IMR-90 (cell line): ENCODE data around the gene BHLHE23. TPM values are rescaled to one million over a fixed set of nuclear protein-coding genes. Genes with fewer than 3 reads are reported as not detected.

ENCODE experiments used
- ATAC-seq: fragments of 200-7000 bp; cut with Tn5 transposase; 2 replicates; pipeline ENCODE4 v1.9.1; 2020; ENCODE audit warnings: low read depth, mild to moderate bottlenecking, moderate library complexity
- BruUV-seq: library from RNA; stranded (reverse); fragments of 400-500 nt; replicated peaks from 2 replicates; lab custom pipeline; 2021; lab: Mats Ljungman, UMichigan
- CTCF ChIA-PET: fragments of 300-600 bp; formaldehyde crosslinking; extraction: SDS; loops from one replicate; lab custom pipeline; 2021; ENCODE audit warnings: antibody characterized with exemption; lab: Yijun Ruan, JAX
- POLR2A ChIA-PET: fragments of 300-600 bp; sonication (Branson Sonifier 250); formaldehyde crosslinking; loops from one replicate; lab custom pipeline; 2022; ENCODE audit warnings: antibody characterized with exemption; ENCODE audit not compliant: unreplicated experiment; lab: Charles Lee
- DNase-seq: peaks from one replicate; pipeline ENCODE4 v3.0.0; 2013
- H2AFZ ChIP-seq: replicated peaks from 2 replicates; pipeline ENCODE3; 2013; ENCODE audit warnings: low read length, mild to moderate bottlenecking; ENCODE audit not compliant: poor library complexity
- H2AK5ac ChIP-seq: 2 replicates; pipeline ENCODE4 v1.6.1; 2013; ENCODE audit warnings: low read depth, low read length, inconsistent platforms
- H2AK9ac ChIP-seq: replicated peaks from 2 replicates; pipeline ENCODE3; 2013; ENCODE audit warnings: mild to moderate bottlenecking, low read depth, low read length, moderate library complexity; ENCODE audit not compliant: poor library complexity
- H2BK120ac ChIP-seq: 2 replicates; pipeline ENCODE4 v1.6.1; 2013; ENCODE audit warnings: low read depth, low read length, inconsistent platforms
- H2BK15ac ChIP-seq: 3 replicates; pipeline ENCODE4 v1.6.1; 2013; ENCODE audit warnings: low read depth, low read length, inconsistent platforms
- H2BK20ac ChIP-seq: 2 replicates; pipeline ENCODE4 v1.6.1; 2013; ENCODE audit warnings: low read depth, mild to moderate bottlenecking, inconsistent platforms, low read length, moderate library complexity
- H2BK5ac ChIP-seq: 2 replicates; pipeline ENCODE4 v1.6.1; 2013; ENCODE audit warnings: mild to moderate bottlenecking, low read depth, low read length, inconsistent platforms; ENCODE audit not compliant: poor library complexity, severe bottlenecking
- H3K14ac ChIP-seq: replicated peaks from 2 replicates; pipeline ENCODE4 v1.6.1; 2013; ENCODE audit warnings: low read depth, low read length, inconsistent platforms
- H3K18ac ChIP-seq: 2 replicates; pipeline ENCODE4 v1.6.1; 2013; ENCODE audit warnings: low read depth, low read length, control low read depth
- H3K23ac ChIP-seq: 2 replicates; pipeline ENCODE4 v1.6.1; 2013; ENCODE audit warnings: low read depth, low read length, inconsistent platforms
- H3K27ac ChIP-seq: 2 replicates; pipeline ENCODE4 v1.5.1; 2013; ENCODE audit warnings: mild to moderate bottlenecking, control low read depth, low read length; ENCODE audit not compliant: insufficient read depth
- H3K27me3 ChIP-seq: 2 replicates; pipeline ENCODE4 v1.6.1; 2013; ENCODE audit warnings: low read length; ENCODE audit not compliant: control insufficient read depth, insufficient read depth
- H3K36me3 ChIP-seq: 2 replicates; pipeline ENCODE4 v1.6.1; 2013; ENCODE audit warnings: low read length, mixed read lengths; ENCODE audit not compliant: control insufficient read depth, insufficient read depth
- H3K4ac ChIP-seq: 2 replicates; pipeline ENCODE4 v1.6.1; 2013; ENCODE audit warnings: low read depth, low read length, inconsistent platforms
- H3K4me1 ChIP-seq: 2 replicates; pipeline ENCODE4 v1.6.1; 2013; ENCODE audit warnings: low read length, mixed read lengths; ENCODE audit not compliant: control insufficient read depth, insufficient read depth
- H3K4me2 ChIP-seq: 2 replicates; pipeline ENCODE4 v1.6.1; 2013; ENCODE audit warnings: low read depth, mild to moderate bottlenecking, control low read depth, low read length, moderate library complexity
- H3K4me3 ChIP-seq: 2 replicates; pipeline ENCODE4 v1.5.1; 2013; ENCODE audit warnings: low read depth, mild to moderate bottlenecking, control low read depth, low read length, moderate library complexity; ENCODE audit not compliant: insufficient read depth
- H3K56ac ChIP-seq: 2 replicates; pipeline ENCODE4 v1.6.1; 2013; ENCODE audit warnings: low read length, inconsistent platforms; ENCODE audit not compliant: insufficient read depth; ENCODE audit errors: extremely low read depth
- H3K79me1 ChIP-seq, 2 experiments: 2 replicates each; pipeline ENCODE4 v1.6.1; 2013; ENCODE audit warnings: low read length in 2 of 2, inconsistent platforms in 1 of 2, low read depth in 1 of 2
- H3K9ac ChIP-seq: 2 replicates; pipeline ENCODE4 v1.6.1; 2013; ENCODE audit warnings: low read depth, low read length, control low read depth
- H3K9me1 ChIP-seq: 2 replicates; pipeline ENCODE4 v1.6.1; 2013; ENCODE audit warnings: low read length, inconsistent platforms; ENCODE audit not compliant: insufficient read depth
- H3K9me3 ChIP-seq: 2 replicates; pipeline ENCODE4 v1.6.1; 2013; ENCODE audit warnings: low read length; ENCODE audit not compliant: control insufficient read depth, insufficient read depth
- H4K20me1 ChIP-seq: 2 replicates; pipeline ENCODE4 v1.6.1; 2013; ENCODE audit warnings: low read length, inconsistent platforms; ENCODE audit not compliant: insufficient read depth
- H4K5ac ChIP-seq: 2 replicates; pipeline ENCODE4 v1.6.1; 2013; ENCODE audit warnings: mild to moderate bottlenecking, low read depth, low read length, control low read depth
- H4K8ac ChIP-seq, 2 experiments: 2 replicates each; pipeline ENCODE4 v1.6.1; 2013; ENCODE audit warnings: low read depth in 2 of 2, low read length in 2 of 2, control low read depth in 1 of 2, inconsistent platforms in 1 of 2
- H4K91ac ChIP-seq: 2 replicates; pipeline ENCODE4 v1.6.1; 2013; ENCODE audit warnings: low read depth, low read length, inconsistent platforms; ENCODE audit not compliant: insufficient read depth
- BHLHE40 ChIP-seq: fragments of 150-350 bp; IDR thresholded peaks from 2 replicates; pipeline ENCODE4 v1.6.1; 2016; ENCODE audit warnings: mild to moderate bottlenecking, low read depth, low read length
- CHD1 ChIP-seq: IDR thresholded peaks from 2 replicates; pipeline ENCODE4 v1.6.1; 2012; ENCODE audit warnings: low read depth, low read length, improper control_type of control experiment
- ELK1 ChIP-seq: fragments of 150-350 bp; IDR thresholded peaks from 2 replicates; pipeline ENCODE4 v1.6.1; 2016; ENCODE audit warnings: low read depth, mild to moderate bottlenecking, low read length, moderate library complexity, borderline replicate concordance
- FOS ChIP-seq: fragments of 150-350 bp; IDR thresholded peaks from 2 replicates; pipeline ENCODE4 v1.6.1; 2016; ENCODE audit warnings: low read depth, low read length
- RAD21 ChIP-seq: IDR thresholded peaks from 2 replicates; pipeline ENCODE4 v1.6.1; 2012; ENCODE audit warnings: low read length, improper control_type of control experiment
- RCOR1 ChIP-seq: IDR thresholded peaks from 2 replicates; pipeline ENCODE4 v1.6.1; 2012; ENCODE audit warnings: mild to moderate bottlenecking, low read length, improper control_type of control experiment; ENCODE audit not compliant: insufficient replicate concordance
- SMC3 ChIP-seq: fragments of 150-350 bp; IDR thresholded peaks from 2 replicates; pipeline ENCODE4 v1.6.1; 2016; ENCODE audit warnings: low read depth, mild to moderate bottlenecking, antibody characterized with exemption, low read length, moderate library complexity
- WGBS, 2 experiments: methylation state at CpG; one replicate each; pipeline versions ENCODE4 v1.1.5 to v1.1.7; 2013; ENCODE audit warnings: missing lambda C conversion rate in 2 of 2; ENCODE audit not compliant: insufficient read length in 1 of 2; ENCODE audit errors: extremely low coverage in 2 of 2; 5-methylcytosine and 5-hydroxymethylcytosine counted together
- dilution Hi-C: fragments of 300-500 bp; cut with HindIII; formaldehyde crosslinking; loops from one replicate; pipeline ENCODE4 v1.14.3; 2018; ENCODE audit warnings: low sequenced_read_pairs; ENCODE audit not compliant: unreplicated experiment
- in situ Hi-C: fragments of 300-500 bp; cut with MboI; formaldehyde crosslinking; loops from 3 replicates; pipeline ENCODE4 v1.14.3; 2019; ENCODE audit warnings: low sequenced_read_pairs, inconsistent platforms, mixed read lengths
- intact Hi-C: fragments of 100-400 bp; cut with micrococcal nuclease; formaldehyde crosslinking; loops from 2 replicates; pipeline ENCODE4 v1.10.0; 2022
- polyA plus RNA-seq, 3 experiments: library from polyadenylated mRNA; depleted of rRNA; stranded (reverse); fragments of >200 nt; gene quantifications; 2 replicates each; pipeline ENCODE4 v1.2.3, GENCODE V29; 2012; ENCODE audit warnings: low replicate concordance in 1 of 3
- total RNA-seq: library from RNA; depleted of rRNA; stranded (reverse); fragments of >200 nt; gene quantifications from 2 replicates; pipeline ENCODE4 v1.2.3, GENCODE V29; 2012

BHLHE23 gene
- total and polyA plus RNA-seq, 2 of the 4 experiments (the other 2 are of a cell fraction): not detected

GRCh38 chr20:63053432-63054102 is 46.8 kb upstream of the BHLHE23 start:
- Histone ChIP-seq H3K27ac (no peak overlapping the region), H3K9me3 (no peaks in the 10 kb centered on the region; the same call in 1 of the 2 replicates), H3K4ac (no peak overlapping the region), H3K4me1 (no peaks in the 10 kb centered on the region), H3K23ac (no peak overlapping the region), H2AFZ (no peak overlapping the region), H2AK5ac (no peak overlapping the region), H3K4me3 (no peak overlapping the region), H4K91ac (no peak overlapping the region), H4K20me1 (no peaks in the 10 kb centered on the region), H2BK20ac (no peak overlapping the region), H3K9me1 (no peaks in the 10 kb centered on the region), H3K4me2 (no peak overlapping the region), H2BK5ac (no peak overlapping the region), H2BK120ac (no peak overlapping the region), H4K5ac (no peak overlapping the region), H2BK15ac (no peak overlapping the region), H3K14ac (no peak overlapping the region), H3K18ac (no peak overlapping the region), H3K9ac (no peak overlapping the region), H4K8ac (no peak overlapping the region), H2AK9ac (no peak overlapping the region), H3K56ac (no peak overlapping the region), H3K79me1 (no peaks in the 10 kb centered on the region), H3K27me3 (peaks cover 32% of the 10 kb centered on the region), H3K36me3 (no peaks in the 10 kb centered on the region)
- 89% methylated on average over 4 of the region's 21 CpGs; no CpG with 5 or more reads in 1 of the 2 experiments for WGBS, 2 experiments
- DNase-seq (no peak), ATAC-seq (no peak)
- TF ChIP-seq RAD21 (no peak), RCOR1 (no peak), BHLHE40 (no peak), SMC3 (no peak), FOS (no peak), CHD1 (no peak), ELK1 (no peak)
- ChIA-PET CTCF (no interaction called here), POLR2A (no interaction called here)
- in situ Hi-C loops (no loop called here), intact Hi-C loops (loop anchor here (10.0 kb wide), 1 partner anchor 131 kb away; no protein-coding TSS in a partner anchor), dilution Hi-C loops (no loop called here)
- BruUV-seq: no TSS peak
